HL-60 (cell line): ENCODE measurements around the gene NELFB.

Experiments
- CTCF ChIP-seq: IDR thresholded peaks from one replicate; pipeline ENCODE4 v1.5.1; 2011; ENCODE audit warnings: low read length, control low read depth, inconsistent platforms; ENCODE audit not compliant: insufficient read depth
- POLR2AphosphoS5 ChIP-seq: IDR thresholded peaks from 2 replicates; pipeline ENCODE4 v1.6.1; 2012; ENCODE audit warnings: low read depth
- REST ChIP-seq: IDR thresholded peaks from 2 replicates; pipeline ENCODE4 v1.6.1; 2012; ENCODE audit warnings: low read depth; ENCODE audit not compliant: insufficient replicate concordance

- TF ChIP-seq CTCF = no peak
- TF ChIP-seq POLR2AphosphoS5 = no peak
- TF ChIP-seq REST = no peak
Measured at GRCh38 chr9:137232101-137232500, 23.0 kb upstream of the NELFB start.
